Measurements from ENCODE around the gene C8A.

The C8A gene

DNA sequence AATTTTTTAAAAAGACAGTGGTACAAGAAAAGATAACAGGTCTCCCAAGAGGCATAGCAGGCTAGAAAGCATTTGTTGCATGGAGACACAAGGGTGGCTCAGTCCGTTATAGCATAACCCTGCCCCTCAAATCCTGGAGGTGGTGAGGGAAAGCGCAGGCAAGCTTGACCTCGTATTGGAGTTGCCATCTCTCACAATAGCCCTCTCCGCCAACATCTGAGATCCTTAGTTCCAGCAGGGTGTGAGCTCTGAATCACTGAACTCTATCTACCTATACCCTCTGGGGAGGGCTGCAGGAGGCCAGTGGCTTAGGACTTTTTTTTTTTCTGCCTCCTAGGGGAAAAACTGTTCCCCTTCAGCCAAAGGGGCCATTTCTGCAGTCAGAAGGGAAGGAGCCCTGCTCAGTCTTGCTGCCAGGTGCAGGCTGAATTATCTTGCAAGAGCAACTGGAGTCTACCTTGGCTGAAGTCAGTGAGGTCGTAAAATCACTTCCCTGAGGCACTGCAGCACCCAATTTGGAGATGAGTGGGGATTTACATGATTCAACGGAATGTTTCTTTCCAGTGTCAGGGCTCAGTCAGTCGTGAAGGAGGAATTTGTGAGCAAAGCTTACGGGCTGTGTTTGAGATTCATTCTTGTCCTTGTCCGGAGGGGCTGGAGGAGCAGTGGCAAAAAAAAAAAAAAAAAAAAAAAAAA, 17.2 kb upstream of the C8A start:
- no peak for DNase-seq (ENCODE audit: low spot score)

GRCh38 chr1:56838759-56839158, 15.8 kb upstream of the C8A start:
- no peak for DNase-seq (ENCODE audit: low spot score)

DNA sequence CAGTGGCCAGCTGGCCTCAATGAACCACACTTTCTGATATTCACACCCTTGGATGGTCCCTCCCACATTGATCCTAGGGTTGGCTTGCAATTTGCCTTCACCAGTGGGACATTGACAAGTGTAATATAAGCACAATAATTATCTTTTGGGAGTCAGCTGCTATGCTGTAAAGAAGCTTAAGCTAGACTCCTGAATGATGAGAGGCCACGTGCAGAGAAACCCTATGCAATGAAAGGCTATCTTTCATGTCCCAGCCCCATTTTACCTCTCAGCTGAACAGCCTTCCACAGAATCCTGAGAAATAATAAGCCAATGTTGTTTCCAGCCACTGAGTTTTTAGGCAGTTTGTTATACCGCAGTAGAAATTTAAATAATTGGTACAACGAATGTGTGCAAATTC, 11.1 kb upstream of the C8A start:
- no peak for DNase-seq (ENCODE audit: low spot score)

GRCh38 chr1:56844545-56845136, 10.0 kb upstream of the C8A start:
- no peak for DNase-seq (ENCODE audit: low spot score)

DNA sequence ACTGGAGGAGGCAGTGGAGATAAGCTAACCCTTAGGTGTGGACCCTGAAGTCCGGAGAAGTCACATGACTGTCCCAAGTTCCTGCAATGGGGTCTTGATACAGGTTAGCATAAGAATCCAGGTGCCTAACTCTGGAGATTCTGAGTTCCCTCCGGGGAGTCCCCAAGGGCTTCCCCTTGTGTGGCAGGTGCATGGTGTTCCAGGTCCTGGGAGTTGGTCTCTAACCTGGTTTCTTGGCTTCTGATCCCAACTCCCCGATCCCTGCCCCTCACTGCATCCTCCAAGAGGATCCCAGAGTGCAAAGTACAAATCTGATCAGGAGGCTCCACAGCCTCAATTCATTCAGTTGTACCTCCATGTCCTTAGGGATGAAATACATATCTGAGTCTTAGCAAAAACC, 9.3 kb upstream of the C8A start:
- DNase-seq (ENCODE audit: low spot score): no peak

DNA sequence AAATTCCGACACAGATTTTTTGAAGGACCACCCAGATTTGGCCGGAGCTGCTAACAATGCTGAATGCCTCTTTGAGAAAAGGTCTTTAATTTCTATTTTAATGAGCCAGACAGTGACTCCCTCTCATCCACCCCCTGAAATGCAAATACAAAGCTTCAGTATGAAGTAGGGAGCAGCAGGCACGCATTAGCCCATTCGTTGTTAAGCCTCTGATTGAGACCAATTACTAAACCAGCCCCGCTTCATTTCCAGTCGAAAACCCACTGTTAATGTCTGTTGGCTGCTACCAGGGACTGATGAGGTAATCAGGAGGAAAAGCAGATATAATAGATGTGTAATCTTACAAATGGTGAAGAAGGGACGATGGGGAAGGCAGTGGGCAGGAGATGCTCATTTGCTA, 4.8 kb upstream of the C8A start:
- DNase-seq (ENCODE audit: low spot score): no peak

- no peak for DNase-seq (ENCODE audit: low spot score)
Observed at GRCh38 chr1:56850411-56850810, 4.2 kb upstream of the C8A start.

DNA sequence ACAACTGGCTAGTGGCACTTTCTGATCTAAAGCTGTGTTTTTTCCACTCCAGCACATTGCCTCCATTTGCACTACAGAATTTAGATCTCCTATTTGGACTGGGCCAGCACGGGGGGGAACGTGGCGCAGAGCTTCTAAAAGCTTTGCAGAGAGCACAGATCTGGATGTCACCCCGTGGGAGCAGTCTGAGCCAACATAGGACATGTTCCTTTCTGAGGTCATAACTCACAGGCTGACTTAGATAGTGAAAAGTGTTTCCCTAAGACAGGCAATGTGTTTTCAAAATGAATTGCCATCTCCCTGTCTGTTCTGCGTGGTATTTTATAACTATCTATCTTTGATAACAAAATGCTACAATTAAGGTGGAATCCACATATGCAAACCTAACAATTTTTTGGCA, 3.7 kb upstream of the C8A start:
- no peak for DNase-seq (ENCODE audit: low spot score)

GRCh38 chr1:56852476-56852875, 2.1 kb upstream of the C8A start:
- DNase-seq (ENCODE audit: low spot score): no peak

DNA sequence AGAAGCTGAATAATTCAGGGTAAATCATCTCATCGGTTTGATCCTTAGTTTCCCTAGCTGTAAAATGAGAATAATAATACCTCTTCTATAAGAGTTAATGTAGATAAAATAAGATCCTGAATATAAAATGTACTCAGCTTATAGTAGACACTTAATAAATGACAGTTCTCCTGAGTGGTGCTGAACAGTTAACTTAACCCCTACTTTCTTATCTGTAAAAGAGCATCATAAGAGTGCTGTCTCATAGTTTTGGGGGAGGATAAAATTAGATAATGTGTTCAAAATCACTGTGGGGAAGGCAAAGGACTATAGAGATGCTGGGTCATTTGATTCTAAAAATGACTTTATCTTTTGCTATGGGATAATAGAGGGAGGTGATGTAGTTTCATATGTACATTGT, 593 bp downstream of the C8A start:
- no peak for DNase-seq (ENCODE audit: low spot score)

DNA sequence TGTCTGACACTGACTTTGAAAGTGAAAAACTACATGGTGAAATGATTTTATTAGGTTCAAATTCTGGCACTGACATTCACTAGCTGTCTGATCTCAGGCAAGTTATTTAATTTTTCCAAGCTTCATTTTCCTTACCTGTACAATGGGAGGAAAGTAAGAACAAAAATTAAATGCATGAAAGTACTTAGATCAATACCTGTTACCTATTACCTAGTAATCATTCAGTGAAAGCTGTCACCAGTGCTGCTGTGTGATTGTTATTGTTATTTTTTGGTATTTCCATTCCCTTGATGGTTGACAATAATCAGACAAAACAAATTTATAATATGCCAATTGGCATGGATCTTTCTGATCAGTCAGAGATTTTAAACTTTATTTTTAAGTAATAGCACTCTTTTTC, 1.6 kb downstream of the C8A start:
- DNase-seq (ENCODE audit: low spot score): no peak

- no peak for DNase-seq (ENCODE audit: low spot score)
Observed at GRCh38 chr1:56859287-56859686, 4.7 kb downstream of the C8A start.

DNA sequence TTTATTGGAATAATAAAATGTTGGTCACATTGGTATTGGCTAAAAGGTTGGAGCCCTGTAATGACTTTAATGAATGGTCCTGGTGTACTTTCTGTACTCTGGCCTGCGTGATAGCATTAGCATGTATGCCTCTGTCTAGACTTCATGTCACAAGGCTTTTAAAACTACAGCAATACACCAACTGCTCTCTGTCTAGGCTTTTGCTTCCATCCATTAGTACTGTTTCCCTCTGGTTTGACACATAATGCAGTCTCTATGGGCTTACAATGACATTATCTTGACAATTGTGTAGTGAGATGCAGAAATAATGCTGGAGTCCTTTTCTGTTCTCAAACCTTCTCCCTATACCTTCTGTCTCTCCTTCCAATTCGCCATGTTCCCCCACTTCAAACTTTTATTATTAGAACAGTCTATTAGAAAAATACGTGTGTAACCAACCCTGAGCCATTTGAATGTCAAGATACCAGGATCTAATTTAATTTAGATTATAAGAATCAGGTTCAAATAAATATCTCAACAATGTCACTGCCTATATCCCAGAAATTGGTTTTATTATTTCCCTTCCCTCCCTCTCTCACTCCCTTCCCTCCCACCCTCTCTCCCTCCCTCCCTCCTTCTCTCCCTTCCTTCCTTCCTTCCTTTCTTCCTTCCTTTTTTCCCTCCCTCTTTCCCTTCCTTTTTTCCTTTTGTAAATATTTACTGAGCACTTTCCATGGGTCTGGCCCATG, 8.8 kb downstream of the C8A start:
- DNase-seq (ENCODE audit: low spot score): no peak

- DNase-seq (ENCODE audit: low spot score): no peak
Observed at GRCh38 chr1:56864430-56864829, 9.8 kb downstream of the C8A start.

DNA sequence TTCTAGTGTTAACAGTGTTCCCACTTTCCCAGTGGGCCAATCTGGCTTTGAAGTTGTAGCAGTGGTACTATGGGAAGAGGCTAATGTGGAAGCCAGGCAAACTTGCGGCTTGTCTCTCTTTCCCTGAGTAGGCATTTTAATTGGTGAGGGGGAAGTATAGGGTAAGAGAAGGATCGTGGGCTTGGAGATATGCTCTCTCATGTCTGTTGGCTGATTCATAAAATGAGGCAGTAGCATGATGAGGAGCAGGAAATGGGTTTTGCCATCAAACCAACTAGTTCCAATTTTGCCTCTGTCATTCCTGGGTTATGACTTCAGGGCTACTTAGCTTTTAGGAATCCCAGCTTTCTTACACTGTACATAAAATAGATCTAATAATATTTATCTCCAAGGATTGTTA, 12.1 kb downstream of the C8A start:
- DNase-seq (ENCODE audit: low spot score): no peak

DNA sequence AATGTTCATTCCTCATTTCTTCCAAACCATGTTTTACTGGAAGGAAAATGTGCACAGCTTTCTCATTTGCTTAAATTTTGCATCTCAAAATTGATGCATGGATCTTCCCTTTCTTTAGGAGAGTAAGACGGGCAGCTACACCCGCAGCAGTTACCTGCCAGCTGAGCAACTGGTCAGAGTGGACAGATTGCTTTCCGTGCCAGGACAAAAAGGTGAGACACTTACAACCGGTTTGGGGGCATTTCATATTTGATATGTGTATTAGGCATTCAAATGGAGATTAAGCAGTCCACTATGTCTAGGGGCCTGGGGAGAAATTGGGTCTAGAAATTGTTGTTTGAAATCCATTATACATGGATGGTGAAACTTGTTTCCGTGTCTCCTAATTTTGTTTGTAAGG, 12.9 kb downstream of the C8A start:
- DNase-seq (ENCODE audit: low spot score): no peak

DNA sequence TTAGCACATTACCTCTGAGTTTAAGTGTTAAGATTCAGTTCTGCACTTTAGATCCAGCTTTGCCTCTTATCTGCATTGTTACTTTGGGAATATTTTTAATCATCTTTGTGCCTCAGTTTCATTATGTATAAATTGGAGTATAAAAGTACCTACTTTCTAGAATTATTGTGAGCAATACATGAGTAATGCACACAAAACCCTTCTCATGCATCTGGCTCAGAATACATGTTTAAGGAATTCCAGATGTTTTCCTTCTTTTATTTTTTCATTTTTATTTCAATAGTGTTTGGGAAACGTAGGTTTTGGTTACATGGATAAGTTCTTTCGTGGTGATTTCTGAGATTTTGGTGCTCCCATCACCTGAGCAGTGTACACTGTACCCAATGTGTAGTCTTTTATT, 14.2 kb downstream of the C8A start:
- DNase-seq (ENCODE audit: low spot score): no peak

GRCh38 chr1:56872597-56872996, 18.0 kb downstream of the C8A start:
- DNase-seq (ENCODE audit: low spot score): no peak

DNA sequence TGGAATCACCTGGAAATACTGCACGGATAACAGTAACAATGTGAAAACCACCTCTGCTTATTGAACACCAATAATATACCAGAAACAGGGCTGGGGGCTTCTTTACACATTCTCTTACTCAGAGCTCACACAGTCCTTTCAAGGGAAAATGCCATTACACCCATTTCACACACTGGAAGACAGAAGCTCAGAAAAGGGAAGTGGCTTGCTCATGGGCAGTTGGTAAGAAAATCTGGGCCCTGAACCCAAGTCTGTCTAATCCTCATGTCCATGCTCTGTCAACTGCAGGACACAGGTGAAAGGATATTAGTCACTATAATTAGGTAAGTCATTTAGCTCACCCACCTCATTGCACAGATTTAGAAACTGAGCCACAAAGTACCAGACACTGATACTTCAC, 18.6 kb downstream of the C8A start:
- no peak for DNase-seq (ENCODE audit: low spot score)

- DNase-seq (ENCODE audit: low spot score): no peak
Observed at GRCh38 chr1:56874689-56875088, 20.1 kb downstream of the C8A start.

DNA sequence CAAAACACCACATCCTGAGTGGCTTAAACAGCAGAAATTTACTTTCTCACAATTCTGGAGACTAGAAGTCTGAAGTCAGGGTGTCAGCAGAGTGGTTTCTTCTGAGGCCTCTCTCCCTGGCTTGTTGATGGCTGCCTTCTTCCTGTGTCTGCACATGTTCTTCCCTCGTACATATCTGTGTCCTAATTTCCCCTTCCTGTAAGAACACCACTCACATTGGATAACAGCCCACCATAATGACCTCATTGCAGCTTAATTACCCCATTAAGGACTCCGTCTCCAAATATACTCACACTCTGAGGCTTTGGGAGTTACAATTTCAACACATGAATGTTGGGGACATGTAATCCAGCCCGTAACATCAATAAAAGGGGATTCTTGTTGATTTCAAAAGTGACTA, 23.4 kb downstream of the C8A start:
- DNase-seq (ENCODE audit: low spot score): no peak

DNA sequence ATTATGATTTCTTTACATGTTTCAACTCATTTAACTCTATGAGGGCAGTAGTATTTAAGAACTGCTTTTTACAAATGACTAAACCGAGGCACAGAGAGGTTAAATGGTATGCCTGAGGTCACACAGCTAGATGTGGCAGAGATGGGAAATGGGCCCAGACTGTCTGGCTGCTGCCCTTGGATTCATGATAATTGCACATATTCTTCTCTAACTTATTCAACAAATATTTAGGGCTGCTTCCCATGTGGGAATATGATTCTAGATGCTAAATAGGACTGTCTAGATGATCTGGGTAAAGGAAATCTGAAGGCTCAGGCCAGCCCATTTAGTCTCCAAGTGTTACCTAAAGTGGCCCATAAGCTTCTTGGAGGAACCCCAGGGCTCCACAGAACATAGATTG, 26.2 kb downstream of the C8A start:
- DNase-seq (ENCODE audit: low spot score): no peak

DNA sequence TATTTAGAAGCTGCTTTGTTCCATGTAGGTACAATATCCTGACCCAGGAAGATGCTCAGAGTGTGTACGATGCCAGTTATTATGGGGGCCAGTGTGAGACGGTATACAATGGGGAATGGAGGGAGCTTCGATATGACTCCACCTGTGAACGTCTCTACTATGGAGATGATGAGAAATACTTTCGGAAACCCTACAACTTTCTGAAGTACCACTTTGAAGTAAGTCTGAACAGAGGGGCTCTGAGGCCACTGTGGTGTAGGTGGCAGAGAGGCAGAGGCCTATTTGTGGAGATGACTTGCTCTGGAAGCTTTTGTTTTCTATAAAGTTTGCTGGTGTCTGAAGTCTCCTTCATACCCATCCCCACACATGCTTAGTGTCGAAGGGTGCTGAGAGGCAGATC, 26.8 kb downstream of the C8A start:
- DNase-seq (ENCODE audit: low spot score): no peak

DNA sequence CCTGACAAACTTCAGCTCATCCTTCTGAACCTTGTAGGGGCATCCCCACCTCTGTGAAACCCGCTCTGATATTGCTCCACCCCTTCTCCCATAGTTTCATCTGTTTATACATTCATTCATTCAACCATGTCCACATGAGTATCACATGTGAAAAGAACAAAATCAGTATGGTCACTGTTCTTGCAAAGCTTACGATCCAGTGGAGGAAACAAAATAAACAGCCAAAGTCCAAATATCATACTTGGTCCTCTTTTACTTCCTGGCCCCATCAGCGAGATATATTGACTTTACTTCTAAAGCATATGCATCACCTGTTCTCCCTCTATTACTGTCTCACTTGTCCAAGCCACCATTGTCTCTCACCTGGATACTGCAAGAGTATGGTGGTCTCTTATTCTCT, 35.6 kb downstream of the C8A start:
- no peak for DNase-seq (ENCODE audit: low spot score)
